ENCODE measurements around the gene THSD4.
A peak's percentile ranks its signal among the peaks of the same experiment; 100 is the strongest.

THSD4 gene

GRCh38 chr15:71570736-71571135, 455.5 kb downstream of the THSD4 start:
- H3K4me3 ChIP-seq (replicated peaks; ENCODE audit: low read depth, low read length) = no peak overlapping the region
- TF ChIP-seq CTCF (IDR thresholded peaks at IDR 0.05; ENCODE audit: low read length, missing control alignments) = no peak
- DNase-seq (ENCODE audit: low read depth) = no peak

GRCh38 chr15:71571641-71572040, 456.4 kb downstream of the THSD4 start:
- DNase-seq (ENCODE audit: low read depth) = no peak
- TF ChIP-seq CTCF (IDR thresholded peaks at IDR 0.05; ENCODE audit: low read length, missing control alignments) = no peak
- no peak overlapping the region for H3K4me3 ChIP-seq (replicated peaks; ENCODE audit: low read depth, low read length)

GRCh38 chr15:71572452-71573053, 457.3 kb downstream of the THSD4 start:
- peak; percentile 38 for DNase-seq (ENCODE audit: low read depth)
- TF ChIP-seq CTCF (IDR thresholded peaks at IDR 0.05; ENCODE audit: low read length, missing control alignments) = peak; percentile 33

GRCh38 chr15:71573599-71573998, 458.3 kb downstream of the THSD4 start:
- no peak for TF ChIP-seq CTCF (IDR thresholded peaks at IDR 0.05; ENCODE audit: low read length, missing control alignments)
- DNase-seq (ENCODE audit: low read depth) = no peak

More at GRCh38 chr15:71572452-71573053, 457.3 kb downstream of the THSD4 start:
- H3K4me3 ChIP-seq (replicated peaks; ENCODE audit: low read depth, low read length) = no peak overlapping the region

GRCh38 chr15:71575474-71576045, 460.3 kb downstream of the THSD4 start:
- DNase-seq (ENCODE audit: low read depth) = peak; percentile 43
- H3K4me3 ChIP-seq (replicated peaks; ENCODE audit: low read depth, low read length) = no peak overlapping the region
- peak; percentile 72 for TF ChIP-seq CTCF (IDR thresholded peaks at IDR 0.05; ENCODE audit: low read length, missing control alignments)

More at GRCh38 chr15:71573599-71573998, 458.3 kb downstream of the THSD4 start:
- no peak overlapping the region for H3K4me3 ChIP-seq (replicated peaks; ENCODE audit: low read depth, low read length)

- DNase-seq (ENCODE audit: low read depth) = no peak
- TF ChIP-seq CTCF (IDR thresholded peaks at IDR 0.05; ENCODE audit: low read length, missing control alignments) = no peak
- no peak overlapping the region for H3K4me3 ChIP-seq (replicated peaks; ENCODE audit: low read depth, low read length)
These were observed 461.8 kb downstream of the THSD4 start for GRCh38 chr15:71577071-71577470.

Data from fibroblast of pulmonary artery (primary cell).